A172 (cell line): ENCODE results near the gene SSC5D. TPM values are rescaled to one million over a fixed set of nuclear protein-coding genes. Genes with fewer than 3 reads are reported as not detected.
"Not testable (repeated sequence)": the region's sequence is repeated elsewhere in the genome, so short reads cannot be mapped to it uniquely, and the experiment has no call there.

Experiments used
- DNase-seq: peaks from one replicate; pipeline ENCODE4 v3.0.0-alpha.2; 2015; ENCODE audit warnings: low spot score
- total RNA-seq: library from RNA; depleted of rRNA; stranded (reverse); fragments of >200 nt; shearing (Covaris generic); gene quantifications from 2 replicates; pipeline ENCODE4 v1.2.3, GENCODE V29; 2014

The SSC5D gene
- total RNA-seq, 1 experiment from 2014 or later = 1.1 TPM

DNA sequence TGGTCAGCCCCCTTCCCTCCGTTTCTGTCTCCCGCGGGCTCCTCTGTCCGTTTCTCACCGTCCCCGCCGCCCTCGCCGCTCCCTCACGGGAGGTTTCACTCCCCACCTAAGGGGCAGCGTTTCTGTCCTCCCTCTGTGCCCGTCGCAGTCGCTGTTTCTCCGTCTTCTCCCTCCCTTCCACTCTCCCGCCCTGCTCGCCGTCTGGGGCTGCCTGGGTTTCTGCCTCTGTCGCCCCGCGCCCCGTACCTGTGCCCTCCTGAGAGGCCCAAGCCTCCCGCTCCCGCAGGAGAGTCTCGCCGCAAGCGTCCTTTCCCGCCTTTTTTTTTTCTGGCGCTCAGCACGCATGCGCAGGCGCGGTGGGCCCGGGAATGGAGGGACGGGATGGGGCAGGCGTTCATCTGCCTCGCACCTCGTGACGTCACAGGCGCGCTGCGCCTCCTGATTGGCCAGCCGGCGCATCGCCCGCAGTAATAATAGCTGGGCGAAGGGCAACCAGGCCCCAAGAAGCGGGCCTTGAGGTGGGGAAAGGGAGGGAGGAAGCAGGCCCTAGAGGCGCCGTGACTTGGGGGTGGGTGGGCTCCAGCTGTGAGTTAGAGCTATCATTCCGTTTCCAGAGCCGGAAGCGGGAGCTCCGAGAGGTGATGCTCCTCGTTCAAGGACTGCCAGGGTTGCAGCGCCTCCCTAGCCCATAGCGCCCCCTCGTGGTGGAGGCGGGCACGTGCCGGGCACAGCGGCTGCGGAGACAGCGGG is 15.4 kb downstream of the SSC5D start:
- peak; percentile 96 for DNase-seq

DNA sequence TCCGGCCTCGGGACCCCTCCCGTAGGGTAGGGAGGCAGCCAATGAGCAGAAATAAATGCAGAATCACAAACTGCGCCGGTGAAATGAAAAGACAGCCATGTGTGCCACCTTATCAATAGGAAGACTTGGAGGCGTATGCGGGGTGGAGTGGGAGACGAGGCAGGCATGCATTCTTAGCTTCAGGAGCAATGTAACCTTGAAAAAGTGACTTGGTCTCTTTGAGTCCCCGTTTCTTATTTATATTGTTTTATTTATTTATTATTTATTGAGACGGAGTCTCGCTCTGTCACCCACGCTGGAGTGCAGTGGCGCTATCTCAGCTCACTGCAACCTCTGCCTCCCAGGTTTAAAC is 16.0 kb downstream of the SSC5D start:
- no peak for DNase-seq

DNA sequence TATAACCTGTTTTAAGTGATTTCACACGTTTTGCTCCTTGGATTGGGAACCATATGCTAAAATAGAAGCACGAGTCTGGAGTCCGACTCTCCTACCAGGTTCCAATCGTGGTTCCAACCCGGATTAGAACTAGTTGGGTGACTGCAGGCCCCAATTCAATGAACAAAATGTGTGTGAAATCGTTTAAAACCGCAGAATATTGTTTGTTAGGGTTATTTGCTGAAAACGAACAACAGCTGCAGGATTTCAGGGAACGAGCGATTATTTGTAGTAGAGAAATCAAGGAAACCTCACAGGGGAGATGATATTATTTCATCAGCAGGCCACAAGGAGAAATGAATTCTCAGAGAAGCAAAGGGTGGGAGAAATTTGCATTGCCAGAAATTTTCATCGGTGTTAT is 16.7 kb downstream of the SSC5D start:
- DNase-seq = no peak

DNA sequence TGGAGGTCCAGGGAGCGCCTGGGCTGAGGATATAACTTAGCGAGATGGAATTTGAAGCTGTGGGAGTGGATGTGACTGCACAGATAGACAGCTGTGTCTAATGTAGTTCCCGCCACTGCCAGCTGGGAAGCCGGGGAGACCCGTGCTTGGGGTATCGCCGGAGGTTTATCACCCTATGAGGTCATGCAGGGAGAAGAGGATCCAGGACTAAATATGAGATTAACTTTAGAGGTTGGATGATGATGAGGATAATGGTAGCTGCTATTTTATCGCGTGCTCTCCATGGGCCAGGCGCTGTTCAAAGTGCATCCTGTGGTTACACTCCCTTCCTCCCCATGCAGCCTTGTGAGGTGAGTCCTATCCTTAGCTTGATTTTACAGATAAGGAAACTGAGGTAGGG is 19.9 kb downstream of the SSC5D start:
- DNase-seq = no peak

DNA sequence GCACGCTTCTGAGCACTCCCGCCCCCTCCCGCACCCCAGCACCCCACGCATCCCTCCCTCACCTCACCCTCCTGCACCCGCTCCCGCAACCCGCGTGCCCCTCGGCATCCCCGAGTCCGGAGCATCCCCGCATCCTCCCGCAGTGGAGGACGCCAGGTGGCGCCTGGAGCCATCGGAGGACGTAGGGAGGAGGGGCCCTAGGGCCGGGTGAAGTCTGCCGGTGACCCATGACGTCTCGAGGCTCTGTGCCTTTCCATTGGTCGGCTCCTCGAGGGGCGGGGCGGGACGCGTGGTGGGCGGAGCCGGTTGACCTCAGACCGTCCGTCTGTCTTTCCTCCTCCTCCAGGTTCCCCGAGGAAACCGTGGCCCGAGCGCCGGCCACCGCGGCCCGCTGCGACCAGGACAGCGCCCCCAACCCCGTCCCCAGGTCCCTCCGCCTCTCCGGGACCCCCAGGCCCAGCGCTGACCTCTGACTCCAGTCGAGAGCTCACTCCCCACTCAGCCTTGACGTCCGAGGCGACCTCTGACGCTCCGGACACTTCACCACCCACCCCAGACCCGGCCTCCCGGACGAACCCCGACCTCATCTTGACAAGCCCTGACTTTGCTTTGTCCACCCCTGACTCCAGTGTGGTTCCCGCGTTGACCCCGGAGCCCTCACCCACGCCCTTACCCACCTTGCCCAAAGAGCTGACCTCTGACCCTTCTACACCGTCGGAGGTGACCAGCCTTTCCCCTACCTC is 28.8 kb downstream of the SSC5D start:
- peak; percentile 92 for DNase-seq

DNA sequence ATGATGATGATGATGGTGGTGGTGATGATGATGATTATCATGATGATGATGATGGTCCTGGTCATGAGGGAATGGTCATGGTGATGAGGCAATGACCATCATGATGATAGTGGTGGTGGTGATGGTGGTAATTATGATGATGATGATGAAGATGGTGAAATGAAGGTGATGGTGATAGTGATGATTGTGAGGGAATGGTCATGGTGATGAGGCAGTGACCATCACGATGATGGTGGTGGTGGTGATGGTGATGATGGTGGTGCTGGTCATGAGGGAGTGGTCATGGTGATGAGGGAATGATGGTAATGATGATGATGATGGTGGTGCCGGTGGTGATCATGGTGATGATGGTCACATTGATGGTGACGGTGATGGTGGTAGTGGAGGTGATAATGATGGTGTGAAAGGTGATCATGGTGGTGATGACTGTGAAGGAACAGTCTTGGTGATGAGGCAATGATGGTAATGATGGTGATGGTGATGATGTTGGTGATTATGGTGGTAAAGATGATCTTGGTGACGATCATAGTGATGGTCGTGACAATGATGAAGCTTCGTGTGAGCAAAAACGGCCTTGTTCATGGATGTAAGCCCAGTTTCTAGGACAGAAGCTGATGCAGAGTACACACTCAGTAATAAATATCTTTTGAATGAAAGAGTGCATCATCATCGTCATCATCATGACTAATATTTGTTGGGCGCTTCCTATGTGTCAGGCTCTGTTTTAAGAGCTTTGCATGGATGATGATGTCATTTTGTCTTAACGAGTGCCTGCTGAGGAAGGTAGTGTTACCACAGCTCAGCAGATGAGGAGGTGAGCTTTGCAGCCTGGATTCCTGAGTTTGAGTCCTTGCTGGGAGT is 31.4 kb downstream of the SSC5D start:
- DNase-seq = peak; percentile 97

DNA sequence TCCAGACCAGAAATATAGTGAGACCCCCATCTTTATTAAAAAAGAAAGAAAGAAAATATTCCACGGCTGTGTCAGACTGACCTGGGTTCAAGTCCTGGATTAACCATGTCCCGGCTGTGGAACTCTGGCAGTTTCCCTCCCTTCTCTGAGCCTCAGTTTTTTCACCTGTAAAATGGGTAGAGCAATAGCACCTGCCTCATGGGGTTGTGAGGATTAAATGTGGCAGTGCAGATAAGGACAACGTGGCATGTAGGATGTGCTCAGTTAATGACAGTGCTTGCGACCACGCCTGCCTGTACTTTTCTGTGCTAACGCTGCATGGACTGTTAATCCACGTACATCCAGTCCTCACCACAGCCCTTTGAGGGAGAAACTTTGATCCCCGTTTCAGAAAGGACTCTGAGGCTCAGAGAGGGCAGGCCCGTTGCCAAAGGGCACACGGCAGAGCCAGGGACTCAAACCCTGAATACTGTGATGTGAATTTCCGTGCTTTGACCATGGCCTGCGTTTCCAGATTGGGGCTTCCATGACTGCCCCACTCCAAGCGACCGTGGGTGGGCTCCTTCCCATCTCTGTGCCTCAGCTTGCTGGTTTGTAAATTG is 32.6 kb downstream of the SSC5D start:
- DNase-seq = no peak

DNA sequence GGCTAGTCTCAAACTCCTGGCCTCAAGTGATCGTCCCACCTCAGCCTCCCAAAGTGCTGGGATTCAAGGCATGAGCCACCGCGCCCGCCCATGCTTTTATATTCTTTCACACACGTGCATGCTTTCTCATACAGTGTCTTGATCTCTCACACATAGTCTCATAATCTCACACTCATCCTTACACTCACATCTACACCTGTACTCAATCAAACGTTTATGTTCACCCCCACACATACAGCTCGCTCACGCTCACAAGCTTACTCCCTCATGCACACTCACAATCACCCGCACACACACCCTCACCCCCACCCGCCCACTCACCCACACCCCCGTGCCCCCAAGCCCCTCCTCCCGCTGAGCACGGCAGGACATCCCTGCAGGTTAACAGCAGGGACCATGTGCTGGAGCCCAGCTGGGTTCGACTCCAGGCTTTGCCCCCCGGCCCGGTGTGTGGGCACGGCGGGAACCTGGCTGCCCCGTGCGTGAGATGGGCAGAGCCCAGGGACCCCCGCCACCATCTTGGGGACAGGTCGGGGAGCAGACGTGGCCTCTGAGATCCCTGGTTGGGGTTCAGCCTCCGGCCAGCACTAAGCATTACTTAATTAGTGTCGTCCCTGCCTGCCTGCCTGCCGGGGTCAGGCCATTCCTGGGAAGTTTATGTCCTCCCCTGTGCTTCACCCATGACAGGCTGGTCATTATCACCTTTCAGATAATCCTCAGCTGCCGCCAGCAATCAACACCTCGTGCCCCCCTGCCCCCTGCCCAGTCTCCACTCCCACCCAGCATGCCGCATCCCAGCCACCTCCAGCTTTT is 37.3 kb downstream of the SSC5D start:
- DNase-seq = no peak

DNA sequence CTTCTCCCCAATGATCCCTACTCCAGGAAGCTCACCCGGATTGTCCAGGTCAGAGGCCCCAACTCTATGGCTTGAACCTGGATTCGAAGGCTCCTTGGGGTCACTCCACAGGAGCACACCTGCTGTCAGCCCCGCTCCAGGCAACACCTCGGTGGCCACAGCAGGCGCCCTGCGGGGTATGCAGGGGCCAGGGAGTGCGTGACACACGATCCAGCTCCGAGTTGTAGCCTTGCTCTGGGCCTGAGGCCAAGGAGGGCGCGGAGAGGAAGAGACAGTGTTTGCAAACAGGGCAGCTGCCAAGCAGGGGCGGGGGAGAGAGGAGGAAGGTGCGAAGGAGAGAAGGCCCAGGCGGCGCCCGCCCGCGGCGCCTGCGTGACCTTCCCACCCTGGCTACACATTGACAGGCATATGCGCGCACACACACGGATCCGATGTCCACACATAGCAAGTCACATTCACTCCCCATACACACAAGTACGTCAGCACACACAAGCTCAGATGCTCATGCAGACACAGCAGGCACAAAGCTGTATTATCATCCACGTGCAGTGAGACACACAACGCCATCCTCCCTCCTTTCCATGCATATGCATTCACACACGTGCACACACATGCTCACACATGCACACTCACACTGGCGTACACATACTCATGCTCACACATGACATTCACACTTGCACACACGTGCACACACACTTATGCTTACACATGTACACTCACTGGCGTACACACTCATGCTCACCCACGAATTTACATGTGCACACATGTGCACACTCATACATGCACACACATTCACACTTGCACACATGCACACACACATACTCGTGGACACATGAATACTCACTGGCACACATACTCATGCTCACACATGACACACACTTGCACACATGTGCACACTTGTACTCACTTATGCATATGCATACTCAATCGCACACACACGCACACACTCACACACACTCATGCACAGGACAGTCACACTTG is 38.3 kb downstream of the SSC5D start:
- DNase-seq = peak; percentile 45

DNA sequence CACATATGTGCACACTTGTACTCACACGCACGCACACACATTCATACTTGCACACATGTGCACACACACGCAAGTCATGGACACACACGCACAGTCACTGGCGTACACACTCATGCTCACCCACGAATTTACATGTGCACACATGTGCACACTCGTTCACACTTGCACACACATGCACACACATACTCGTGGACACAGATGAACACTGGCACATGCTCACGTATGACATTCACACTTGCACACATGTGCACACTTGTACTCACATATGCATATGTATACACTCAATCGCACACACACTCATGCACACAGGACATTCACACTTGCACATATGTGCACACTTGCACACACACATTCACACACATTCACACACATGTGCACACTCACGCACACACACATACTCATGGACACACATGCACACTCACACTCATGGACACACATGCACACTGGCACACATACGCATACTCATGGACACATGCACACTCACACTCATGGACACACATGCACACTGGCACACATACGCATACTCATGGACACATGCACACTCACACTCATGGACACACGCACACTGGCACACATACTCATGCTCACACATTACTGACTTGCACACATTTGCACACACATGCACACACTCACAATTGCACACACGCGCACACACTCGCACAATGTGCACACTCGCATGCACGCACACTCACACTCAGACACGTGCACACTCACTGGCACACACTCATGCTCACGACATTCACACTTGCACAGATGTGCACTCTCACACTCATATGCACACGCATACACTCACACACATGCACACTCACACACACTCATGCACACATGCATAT is 39.2 kb downstream of the SSC5D start:
- DNase-seq = no peak

DNA sequence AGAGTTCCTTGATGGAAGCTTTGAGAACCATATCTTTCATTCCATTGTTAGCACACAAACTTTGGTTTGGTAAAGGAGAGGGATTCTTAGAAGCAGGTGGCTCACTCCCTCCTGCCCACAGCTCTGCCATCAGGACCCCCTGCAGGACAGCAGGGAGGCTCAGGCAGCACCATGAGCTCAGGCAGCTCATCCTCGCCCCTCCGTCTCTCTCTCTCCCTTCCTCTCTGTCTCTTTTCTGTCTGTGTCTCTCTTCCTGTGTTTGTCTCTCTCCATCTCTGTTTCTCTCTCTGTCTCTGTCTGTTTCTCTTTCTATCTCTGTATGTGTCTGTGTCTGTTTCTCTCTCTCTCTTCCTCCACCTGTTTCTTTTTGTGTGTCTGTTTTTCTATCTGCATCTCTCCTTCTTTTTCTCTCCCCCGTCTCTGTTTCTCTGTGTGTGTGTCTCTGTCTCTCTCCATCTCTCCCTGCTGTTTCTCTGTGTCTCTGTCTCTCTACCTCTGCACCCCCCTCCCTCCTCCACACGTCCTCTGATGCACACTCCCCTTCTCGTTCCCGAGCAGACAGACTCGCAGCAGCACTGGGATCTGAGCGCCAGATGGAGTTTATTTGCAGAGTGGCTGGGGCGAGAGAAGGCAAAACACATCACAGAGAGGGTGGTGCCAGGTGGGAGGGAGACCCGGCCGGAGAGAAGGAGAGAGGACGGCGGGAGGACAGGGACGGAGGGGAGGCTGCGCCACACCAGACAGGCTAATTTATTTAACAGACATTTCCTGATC is 40.0 kb downstream of the SSC5D start:
- no peak for DNase-seq

DNA sequence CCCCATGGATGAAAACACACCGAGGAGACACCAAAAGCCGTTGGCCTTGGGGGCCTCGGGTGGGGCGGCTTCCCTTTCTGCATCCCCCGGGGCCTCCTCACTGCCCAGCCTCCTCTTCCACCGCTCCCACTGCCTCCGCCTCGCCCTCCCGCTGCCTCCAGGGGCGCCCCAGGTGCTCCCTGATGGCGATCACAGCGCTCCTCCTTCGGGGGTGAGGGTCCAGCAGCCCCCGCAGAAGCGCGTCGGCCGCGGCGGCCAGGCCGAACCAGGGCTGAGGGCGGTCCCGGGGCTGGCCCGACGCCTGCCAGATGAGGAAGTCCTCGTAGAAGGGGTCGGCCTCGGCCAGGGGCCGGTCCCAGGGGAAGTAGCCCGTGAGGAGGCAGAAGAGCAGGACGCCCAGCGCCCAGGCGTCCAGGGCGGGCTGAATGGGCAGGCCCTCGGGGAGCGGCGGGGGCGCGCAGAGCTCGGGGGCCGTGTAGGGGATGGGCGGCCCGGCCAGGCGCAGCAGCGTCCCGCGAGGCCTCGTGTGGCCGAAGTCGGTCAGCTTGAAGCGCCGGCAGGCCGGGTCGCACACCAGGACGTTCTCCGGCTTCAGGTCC is 41.5 kb downstream of the SSC5D start:
- DNase-seq = no peak

DNA sequence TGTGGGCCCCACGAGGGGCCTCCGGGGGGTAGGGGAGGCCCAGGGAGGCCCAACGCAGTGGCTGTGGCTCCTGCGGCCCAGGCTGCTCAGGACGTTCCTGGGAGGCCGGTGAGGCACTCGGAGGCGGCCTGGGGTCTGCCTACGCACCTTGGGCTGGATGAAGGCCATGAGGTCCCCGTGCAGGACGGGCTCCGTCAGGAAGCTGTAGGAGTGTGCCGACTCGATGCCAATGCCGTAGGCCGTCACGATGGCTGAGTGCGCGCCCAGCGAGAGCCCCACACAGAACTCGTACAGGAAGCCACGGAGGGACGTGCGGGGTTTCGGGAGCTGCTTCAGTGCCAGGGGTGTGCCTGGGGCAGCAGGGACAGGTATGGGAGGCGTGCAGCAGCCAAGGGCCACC is 42.8 kb downstream of the SSC5D start:
- no peak for DNase-seq

DNA sequence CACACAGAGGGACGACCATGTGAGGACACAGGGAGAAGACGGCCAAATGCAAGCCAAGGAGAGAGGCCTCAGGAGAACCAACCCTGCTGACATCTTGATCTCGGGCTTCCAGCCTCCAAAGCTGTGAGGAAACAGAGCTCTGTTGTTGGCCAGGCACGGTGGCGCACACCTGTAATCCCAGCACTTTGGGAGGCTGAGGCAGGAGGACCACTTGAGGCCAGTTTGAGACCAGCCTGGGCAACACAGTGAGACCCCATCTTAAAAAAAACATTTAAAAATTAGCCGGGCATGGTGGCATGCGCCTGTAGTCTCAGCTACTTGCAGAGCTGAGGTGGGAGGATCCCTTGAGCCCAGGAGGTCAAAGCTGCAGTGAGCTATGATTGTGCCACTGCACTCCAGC is 46.0 kb downstream of the SSC5D start:
- DNase-seq = not testable (repeated sequence)

DNA sequence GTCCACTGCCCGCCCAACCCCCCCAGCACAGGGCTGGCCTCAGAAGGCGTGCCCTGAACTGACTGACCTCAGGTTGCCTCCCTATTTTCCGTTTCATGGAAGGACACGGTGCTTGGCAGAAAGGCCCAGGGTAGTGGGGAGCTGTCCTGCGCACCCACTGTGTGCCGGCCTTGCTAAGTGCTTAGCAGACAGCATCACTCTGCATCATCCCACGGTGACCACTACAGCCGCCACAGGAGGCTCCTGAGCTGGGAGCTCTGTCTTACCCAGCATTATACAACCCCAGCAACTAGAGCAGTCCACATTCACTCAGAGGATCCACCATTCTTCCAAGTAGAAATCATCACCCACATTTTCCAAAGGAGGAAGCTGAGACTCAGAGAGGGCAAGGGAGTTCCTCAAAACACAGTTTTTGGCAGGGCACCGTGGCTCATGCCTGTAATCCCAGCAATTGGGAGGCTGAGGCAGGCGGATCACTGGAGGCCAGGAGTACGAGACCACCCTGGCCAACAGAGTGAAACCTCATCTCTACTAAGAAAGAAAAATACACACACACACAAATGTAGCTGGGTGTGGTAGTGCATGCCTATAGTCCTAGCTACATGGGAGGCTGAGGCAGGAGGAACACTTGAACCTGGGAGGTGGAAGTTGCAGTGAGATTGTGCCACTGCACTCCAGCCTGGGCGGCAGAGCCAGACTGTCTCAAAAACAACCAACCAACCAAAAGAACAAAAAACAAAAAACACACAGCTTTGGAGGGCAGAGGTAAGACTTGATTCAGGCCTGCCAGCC is 47.1 kb downstream of the SSC5D start:
- DNase-seq = no peak

DNA sequence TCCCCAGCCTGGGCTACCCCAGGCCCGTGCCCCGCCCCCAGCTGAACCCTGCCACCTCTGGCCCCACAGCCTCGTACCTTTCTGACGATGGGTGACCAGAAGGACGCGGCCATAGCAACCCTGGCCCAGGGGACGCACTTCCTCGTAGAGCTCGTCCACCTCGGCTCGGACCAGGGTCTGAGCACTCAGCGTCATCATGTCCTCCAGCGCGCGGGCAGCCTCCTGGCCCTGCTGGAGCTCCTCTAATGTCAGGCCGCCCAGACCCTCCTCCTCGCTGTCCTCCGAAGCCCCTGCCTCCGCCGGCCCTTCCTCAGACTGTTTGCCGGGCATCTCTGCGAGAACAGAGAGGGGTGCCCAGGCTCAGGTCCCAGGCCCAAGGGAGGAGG is 47.7 kb downstream of the SSC5D start:
- DNase-seq = no peak

DNA sequence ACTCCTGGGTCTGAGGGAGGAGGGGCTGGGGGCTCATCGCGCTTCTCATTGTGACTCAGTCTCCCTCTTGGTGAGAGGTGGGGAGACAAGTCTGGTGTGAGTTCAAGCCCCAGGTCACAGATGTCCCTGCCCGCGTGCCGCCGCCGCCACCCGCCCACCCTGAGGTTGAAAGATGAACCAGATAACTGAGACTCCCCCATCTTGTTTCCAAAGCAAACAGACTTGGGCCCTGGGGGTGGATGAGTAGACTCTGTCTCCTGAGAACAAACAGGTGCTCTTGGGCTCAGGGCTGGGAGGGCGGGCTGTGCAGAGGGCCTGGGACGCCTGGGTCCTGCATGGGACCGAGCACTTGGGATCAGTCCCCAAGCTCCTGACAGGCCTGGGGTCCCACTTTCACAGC is 48.1 kb downstream of the SSC5D start:
- DNase-seq = no peak
